Breast epithelium (tissue), 4 donors: ENCODE measurements around the gene PCDHGA8. TPM values are rescaled to one million over a fixed set of nuclear protein-coding genes. Genes with fewer than 3 reads are reported as not detected.

Experiments used
- DNase-seq, 2 donors: peaks; one replicate each; pipeline ENCODE4 v3.0.0-alpha.2; 2019; ENCODE audit warnings: low spot score in 2 of 2
- H3K27ac ChIP-seq, 2 donors: fragments of 200-600 bp; sonication (generic) in 1 of 2; one replicate each; pipeline ENCODE4 v1.5.1; 2016 to 2019; ENCODE audit warnings: mild to moderate bottlenecking in 1 of 2
- H3K27me3 ChIP-seq, 2 donors: fragments of 200-600 bp; sonication (generic) in 1 of 2; one replicate each; pipeline versions ENCODE4 v1.5.1 to v1.6.0; 2017 to 2019; ENCODE audit warnings: control low read depth in 1 of 2, mild to moderate bottlenecking in 1 of 2
- H3K36me3 ChIP-seq: fragments of 200-600 bp; one replicate; pipeline ENCODE4 v1.5.1; 2019
- H3K4me1 ChIP-seq, 2 donors: fragments of 200-600 bp; sonication (generic); one replicate each; pipeline ENCODE4 v1.5.1; 2016 to 2019; ENCODE audit warnings: control low read depth in 1 of 2
- H3K4me3 ChIP-seq, 3 donors: fragments of 200-600 bp; sonication (generic); 1 replicate in 2 of 3; 2 replicates in 1 of 3; pipeline ENCODE4 v1.5.1; 2016 to 2019; ENCODE audit warnings: mild to moderate bottlenecking in 3 of 3, moderate library complexity in 2 of 3
- H3K9me3 ChIP-seq, 2 donors: fragments of 200-600 bp; sonication (generic) in 1 of 2; one replicate each; pipeline ENCODE4 v1.5.1; 2016 to 2019; ENCODE audit warnings: control low read depth in 1 of 2
- CTCF ChIP-seq, 3 donors: fragments of 450-650 bp; IDR thresholded peaks; one replicate each; pipeline ENCODE4 v1.5.1; 2016 to 2017; ENCODE audit warnings: antibody characterized with exemption in 3 of 3, mild to moderate bottlenecking in 3 of 3, moderate library complexity in 3 of 3
- POLR2A ChIP-seq: fragments of 450-650 bp; IDR thresholded peaks from one replicate; pipeline ENCODE4 v1.6.1; 2016; ENCODE audit warnings: antibody characterized with exemption, mild to moderate bottlenecking, moderate library complexity
- POLR2AphosphoS5 ChIP-seq, 3 donors: sonication (generic); formaldehyde crosslinking; IDR thresholded peaks; one replicate each; pipeline ENCODE4 v1.6.1; 2017; ENCODE audit warnings: antibody characterized with exemption in 3 of 3
- intact Hi-C: fragments of 100-400 bp; cut with DNase I; formaldehyde crosslinking; loops from one replicate; pipeline ENCODE4 v1.15.1; 2023; ENCODE audit warnings: low total_unique reads
- total RNA-seq, 3 donors: library from RNA; depleted of rRNA; stranded (reverse); fragments of >200 nt; gene quantifications; one replicate each; pipeline ENCODE4 v1.1.0, GENCODE V29; 2016

Gene PCDHGA8
- total RNA-seq, 3 donors from 2014 or later: 2.6 to 7.2 (median 6.0) TPM

- no peak for TF ChIP-seq POLR2AphosphoS5 (IDR thresholded peaks at IDR 0.05)
- no peak for TF ChIP-seq POLR2A
- no peak for TF ChIP-seq CTCF (IDR thresholded peaks at IDR 0.05)
- H3K4me3 ChIP-seq: no peak overlapping the region
- no peaks in the 10 kb centered on the region for H3K4me1 ChIP-seq
- intact Hi-C loops: no loop called here
- H3K27me3 ChIP-seq: no peaks in the 10 kb centered on the region
- peaks cover 83 to 98% of the 10 kb centered on the region in 2 donors for H3K9me3 ChIP-seq
- H3K27ac ChIP-seq: no peak overlapping the region
- DNase-seq: no peak
- H3K36me3 ChIP-seq: no peaks in the 10 kb centered on the region
Measured at GRCh38 chr5:141362719-141363118, 29.7 kb upstream of the PCDHGA8 start.

DNA sequence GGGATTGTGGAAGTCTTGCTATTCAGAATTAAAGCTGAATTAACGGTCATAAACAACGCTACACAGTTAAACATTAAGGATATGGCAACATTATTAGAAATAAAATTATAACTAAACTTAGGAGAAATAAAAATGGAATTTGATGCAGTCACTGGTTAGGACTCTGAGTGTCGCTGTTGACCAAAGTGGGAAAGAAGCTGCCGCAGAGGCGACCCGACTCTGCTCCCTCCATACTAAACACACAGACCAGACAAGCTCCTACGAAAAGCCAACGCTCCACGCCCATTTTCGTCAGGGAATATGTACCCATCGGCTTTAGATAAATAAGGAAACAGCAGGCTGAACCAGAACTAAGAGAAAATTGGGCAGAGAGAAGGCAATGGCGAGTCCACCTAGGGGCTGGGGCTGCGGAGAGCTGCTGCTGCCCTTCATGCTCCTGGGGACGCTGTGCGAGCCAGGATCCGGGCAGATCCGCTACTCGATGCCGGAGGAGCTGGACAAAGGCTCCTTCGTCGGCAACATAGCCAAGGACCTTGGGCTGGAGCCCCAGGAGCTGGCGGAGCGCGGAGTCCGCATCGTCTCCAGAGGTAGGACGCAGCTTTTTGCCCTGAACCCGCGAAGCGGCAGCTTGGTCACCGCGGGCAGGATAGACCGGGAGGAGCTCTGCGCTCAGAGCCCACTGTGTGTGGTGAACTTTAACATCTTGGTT lies 28.3 kb upstream of the PCDHGA8 start, which contains the start of gene PCDHGA5:
PCDHGA5 (plus strand) TSS at position 211 of the 709 bp plus-strand sequence; CDS start at position 380, 169 bp downstream.
- no peak for DNase-seq
- Histone ChIP-seq H3K36me3 (no peaks in the 10 kb centered on the region), H3K9me3 (peaks cover 86 to 98% of the 10 kb centered on the region in 2 donors), H3K4me3 (peak within 1 kb of the TSS in 2 of 3 donors; percentile 31 to 51), H3K27ac (no peak within 1 kb of the TSS), H3K27me3 (no peaks in the 10 kb centered on the region), H3K4me1 (no peaks in the 10 kb centered on the region)
- TF ChIP-seq POLR2A: no peak
- TF ChIP-seq POLR2AphosphoS5 (IDR thresholded peaks at IDR 0.05): no peak
- peak in 1 of 3 donors; percentile 8 for TF ChIP-seq CTCF (IDR thresholded peaks at IDR 0.05)
- intact Hi-C loops: no loop called here

GRCh38 chr5:141366016-141366896 lies 26.2 kb upstream of the PCDHGA8 start:
- Histone ChIP-seq H3K36me3 (no peaks in the 10 kb centered on the region), H3K27ac (no peak overlapping the region), H3K9me3 (peaks cover 81 to 98% of the 10 kb centered on the region in 2 donors), H3K27me3 (no peaks in the 10 kb centered on the region), H3K4me3 (peak overlapping the region in 1 of 3 donors; percentile 38), H3K4me1 (no peaks in the 10 kb centered on the region)
- DNase-seq: no peak
- no peak for TF ChIP-seq CTCF (IDR thresholded peaks at IDR 0.05)
- no peak for TF ChIP-seq POLR2A
- TF ChIP-seq POLR2AphosphoS5 (IDR thresholded peaks at IDR 0.05): no peak
- intact Hi-C loops: no loop called here

DNA sequence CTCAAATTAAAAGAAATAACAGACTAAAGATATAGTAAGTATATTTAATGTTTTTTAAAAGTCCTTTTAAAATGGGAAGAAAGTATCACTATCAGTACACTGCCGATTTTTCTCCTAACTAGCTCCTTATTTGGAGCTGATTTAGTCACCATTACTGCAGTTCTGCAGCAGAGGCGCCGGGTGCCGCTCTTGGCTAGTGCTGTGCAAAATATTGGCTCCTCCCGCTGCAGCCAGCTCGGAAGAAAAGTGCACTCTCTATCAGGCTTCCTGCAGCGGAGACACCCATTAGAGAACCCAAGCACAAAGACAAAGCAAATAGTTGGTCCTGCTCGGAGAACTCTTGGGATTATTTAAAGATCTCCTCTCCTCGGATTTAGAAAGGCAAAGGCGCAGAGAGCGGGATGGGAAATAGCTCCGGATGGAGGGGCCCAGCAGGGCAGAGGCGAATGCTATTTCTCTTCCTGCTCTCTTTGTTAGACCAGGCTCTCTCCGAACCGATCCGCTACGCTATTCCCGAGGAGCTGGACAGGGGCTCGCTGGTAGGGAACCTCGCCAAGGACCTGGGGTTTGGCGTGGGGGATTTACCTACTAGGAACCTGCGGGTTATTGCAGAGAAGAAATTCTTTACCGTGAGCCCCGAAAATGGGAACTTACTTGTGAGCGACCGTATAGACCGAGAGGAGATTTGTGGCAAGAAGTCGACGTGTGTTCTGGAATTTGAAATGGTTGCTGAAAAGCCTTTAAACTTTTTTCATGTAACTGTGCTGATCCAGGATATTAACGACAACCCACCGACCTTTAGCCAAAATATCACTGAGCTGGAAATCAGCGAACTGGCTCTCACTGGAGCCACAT lies 22.2 kb upstream of the PCDHGA8 start, which contains the start of gene PCDHGB3:
PCDHGB3 (plus strand) TSS at position 249 of the 855 bp plus-strand sequence; CDS start at position 402, 153 bp downstream.
- H3K36me3 ChIP-seq: no peaks in the 10 kb centered on the region
- no peak for DNase-seq
- no peaks in the 10 kb centered on the region for H3K27me3 ChIP-seq
- no peak within 1 kb of the TSS for H3K27ac ChIP-seq
- peak within 1 kb of the TSS; percentile 15 to 34 (median 17) for H3K4me3 ChIP-seq
- peaks cover 87 to 100% of the 10 kb centered on the region in 2 donors for H3K9me3 ChIP-seq
- no peak for TF ChIP-seq CTCF (IDR thresholded peaks at IDR 0.05)
- TF ChIP-seq POLR2AphosphoS5 (IDR thresholded peaks at IDR 0.05): no peak
- TF ChIP-seq POLR2A: no peak
- intact Hi-C loops: no loop called here
- H3K4me1 ChIP-seq: no peaks in the 10 kb centered on the region
